Endodermal cell (in vitro differentiated cells): ENCODE results near the gene RBKS. TPM values are rescaled to one million over a fixed set of nuclear protein-coding genes. Genes with fewer than 3 reads are reported as not detected.

Experiments used
- DNase-seq: peaks from one replicate; pipeline ENCODE4 v3.0.0-alpha.2; 2017
- H3K27ac ChIP-seq: 2 replicates; pipeline ENCODE4 v1.5.1; 2013; ENCODE audit warnings: mild to moderate bottlenecking, low read depth, low read length, moderate library complexity
- H3K27me3 ChIP-seq: 2 replicates; pipeline ENCODE4 v1.6.1; 2013; ENCODE audit warnings: mild to moderate bottlenecking, low read length, moderate library complexity; ENCODE audit not compliant: insufficient read depth, control insufficient read depth, poor library complexity, severe bottlenecking
- H3K36me3 ChIP-seq: 2 replicates; pipeline ENCODE4 v1.7.0; 2013; ENCODE audit warnings: mild to moderate bottlenecking, low read length, moderate library complexity; ENCODE audit not compliant: control insufficient read depth, insufficient read depth
- H3K4me1 ChIP-seq: one replicate; pipeline ENCODE4 v1.7.0; 2013; ENCODE audit warnings: low read length; ENCODE audit not compliant: control insufficient read depth, insufficient read depth
- H3K4me3 ChIP-seq: 2 replicates; pipeline ENCODE4 v1.5.1; 2013; ENCODE audit warnings: mild to moderate bottlenecking, low read length, moderate library complexity
- H3K9ac ChIP-seq: 2 replicates; pipeline ENCODE4 v1.6.1; 2013; ENCODE audit warnings: mild to moderate bottlenecking, low read length, moderate library complexity; ENCODE audit not compliant: poor library complexity, severe bottlenecking; ENCODE audit errors: extremely low read depth
- H3K9me3 ChIP-seq: 2 replicates; pipeline ENCODE4 v1.6.1; 2013; ENCODE audit warnings: mild to moderate bottlenecking, low read length, moderate library complexity; ENCODE audit not compliant: control insufficient read depth
- H3K27ac Mint-ChIP-seq: 2 replicates; pipeline ENCODE4 v1.8.0; 2020; ENCODE audit warnings: mixed read lengths
- H3K27me3 Mint-ChIP-seq: 2 replicates; pipeline ENCODE4 v1.8.0; 2021; ENCODE audit warnings: mild to moderate bottlenecking, mixed read lengths; ENCODE audit not compliant: insufficient read depth
- H3K36me3 Mint-ChIP-seq: 2 replicates; pipeline ENCODE4 v1.8.0; 2020; ENCODE audit warnings: low read depth, mixed read lengths
- H3K4me1 Mint-ChIP-seq: 2 replicates; pipeline ENCODE4 v1.8.0; 2020; ENCODE audit warnings: mixed read lengths
- H3K4me3 Mint-ChIP-seq: 2 replicates; pipeline ENCODE4 v1.8.0; 2020; ENCODE audit warnings: mild to moderate bottlenecking, moderate library complexity, mixed read lengths
- H3K9me3 Mint-ChIP-seq: 2 replicates; pipeline ENCODE4 v1.8.0; 2020; ENCODE audit warnings: mild to moderate bottlenecking, mixed read lengths
- WGBS, 2 experiments: methylation state at CpG; one replicate each; pipeline versions ENCODE4 v1.1.5 to v1.1.7; 2013; ENCODE audit warnings: missing lambda C conversion rate in 2 of 2, mixed read lengths in 1 of 2; ENCODE audit not compliant: insufficient coverage in 1 of 2, insufficient read length in 1 of 2; 5-methylcytosine and 5-hydroxymethylcytosine counted together
- long read RNA-seq, 4 experiments: library from polyadenylated mRNA in 2 of 4; library from RNA in 1 of 4; library from capped mRNA in 1 of 4; stranded (forward) in 3 of 4; unstranded in 1 of 4; transcript quantifications; one replicate each; pipeline ENCODE4 v2.0.0, GENCODE V29; 2020 to 2021; ENCODE audit warnings: inconsistent platforms in 1 of 4
- polyA plus RNA-seq, 2 experiments: library from polyadenylated mRNA; stranded (reverse); fragments of 50-300 nt; gene quantifications; one replicate each; pipeline ENCODE4 v1.2.3, GENCODE V29; 2013
- total RNA-seq, 2 donors: library from RNA; stranded (reverse); fragmentation: NEBNext Ultra II Directional in 1 of 2; extraction: Animal tissue kit (Norgen Biotek cat#: 25700) in 1 of 2; gene quantifications; 2 replicates in 1 of 2; 3 replicates in 1 of 2; pipeline ENCODE4 v1.2.1, GENCODE V29; 2021
- TF ChIP-seq, protein P1 (sequence below): fragments of 200-600 bp; sonication (generic); conservative IDR thresholded peaks from 2 replicates; pipeline ENCODE4 v1.5.0; 2021; ENCODE audit warnings: antibody characterized with exemption, mild to moderate bottlenecking

The RBKS gene
- 1 to 10 TPM; 4.4 to 4.9 TPM for total RNA-seq
- polyA plus RNA-seq (2013, experiment 1 of 2) = 1.6 TPM
- polyA plus RNA-seq (2013, experiment 2 of 2) = 1.2 TPM
- long read RNA-seq, experiment 1, partial matches to known transcripts = 1 of 5 reads
- long read RNA-seq, experiment 1, other reads (novel, unspliced or antisense) = 1 of 5 reads
- long read RNA-seq, experiment 2, transcript RBKS-201 (8 exons, 1,973 nt) = major isoform, 7 of 11 reads
- long read RNA-seq, experiment 2, partial matches to known transcripts = 1 of 11 reads
- long read RNA-seq, experiment 2, other reads (novel, unspliced or antisense) = 3 of 11 reads
- long read RNA-seq, experiment 3, transcript RBKS-201 (8 exons, 1,973 nt) = major isoform, 8 of 13 reads
- long read RNA-seq, experiment 3, partial matches to known transcripts = 2 of 13 reads
- long read RNA-seq, experiment 3, other reads (novel, unspliced or antisense) = 3 of 13 reads
- long read RNA-seq, experiment 4, transcript RBKS-201 (8 exons, 1,973 nt) = major isoform, 60 of 67 reads
- long read RNA-seq, experiment 4, partial matches to known transcripts = 3 of 67 reads
- long read RNA-seq, experiment 4, other reads (novel, unspliced or antisense) = 4 of 67 reads

DNA sequence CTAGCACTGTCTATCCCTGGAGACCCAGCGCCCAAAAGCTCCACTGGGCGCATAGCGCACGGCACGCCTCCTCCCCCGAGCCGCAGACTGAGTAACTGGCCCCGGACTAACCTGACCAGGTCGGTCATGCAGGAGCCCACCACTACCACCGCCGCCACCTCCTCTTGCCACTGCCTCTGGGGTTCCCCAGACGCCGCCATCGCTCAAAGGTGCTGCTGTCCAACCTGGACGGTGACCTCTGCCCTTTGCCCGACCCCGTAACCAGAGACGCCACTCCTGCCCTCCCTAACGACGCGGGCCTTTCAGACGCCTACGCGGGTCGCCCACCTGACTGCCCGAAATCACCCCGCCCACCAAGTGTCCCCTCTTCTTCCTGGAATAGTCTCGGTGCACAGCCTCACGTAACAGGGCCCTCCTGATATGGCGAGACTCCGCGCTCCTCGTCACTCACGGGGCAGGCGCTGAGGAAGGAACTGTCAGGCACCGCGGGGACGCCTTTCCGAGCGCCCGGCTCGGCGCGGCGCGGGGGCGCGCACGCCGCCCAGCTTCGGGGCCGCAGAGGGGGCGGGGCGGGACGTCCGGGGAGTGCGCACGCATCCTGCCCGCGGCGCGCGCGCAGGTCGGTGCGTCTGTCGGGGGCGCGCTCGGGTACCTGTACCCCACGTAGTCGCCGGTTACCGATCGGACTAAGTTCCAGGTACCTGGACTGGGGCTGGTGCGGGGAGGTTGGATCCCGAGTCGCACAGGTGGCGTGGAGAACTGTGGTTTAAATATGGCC is at the start of gene RBKS, which contains the start of gene BABAM2:
TSS of gene RBKS (minus strand) at position 242 of the 778 bp plus-strand sequence. CDS start at position 200, 42 bp downstream.
TSS of gene BABAM2 (plus strand) at position 584 of the 778 bp plus-strand sequence. CDS start 3,828 bp downstream, outside the sequence.
- H3K9me3 ChIP-seq = no peaks in the 10 kb centered on the region
- TF ChIP-seq, protein P1, sequence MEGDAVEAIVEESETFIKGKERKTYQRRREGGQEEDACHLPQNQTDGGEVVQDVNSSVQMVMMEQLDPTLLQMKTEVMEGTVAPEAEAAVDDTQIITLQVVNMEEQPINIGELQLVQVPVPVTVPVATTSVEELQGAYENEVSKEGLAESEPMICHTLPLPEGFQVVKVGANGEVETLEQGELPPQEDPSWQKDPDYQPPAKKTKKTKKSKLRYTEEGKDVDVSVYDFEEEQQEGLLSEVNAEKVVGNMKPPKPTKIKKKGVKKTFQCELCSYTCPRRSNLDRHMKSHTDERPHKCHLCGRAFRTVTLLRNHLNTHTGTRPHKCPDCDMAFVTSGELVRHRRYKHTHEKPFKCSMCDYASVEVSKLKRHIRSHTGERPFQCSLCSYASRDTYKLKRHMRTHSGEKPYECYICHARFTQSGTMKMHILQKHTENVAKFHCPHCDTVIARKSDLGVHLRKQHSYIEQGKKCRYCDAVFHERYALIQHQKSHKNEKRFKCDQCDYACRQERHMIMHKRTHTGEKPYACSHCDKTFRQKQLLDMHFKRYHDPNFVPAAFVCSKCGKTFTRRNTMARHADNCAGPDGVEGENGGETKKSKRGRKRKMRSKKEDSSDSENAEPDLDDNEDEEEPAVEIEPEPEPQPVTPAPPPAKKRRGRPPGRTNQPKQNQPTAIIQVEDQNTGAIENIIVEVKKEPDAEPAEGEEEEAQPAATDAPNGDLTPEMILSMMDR = no peak
- H3K9me3 Mint-ChIP-seq = no peaks in the 10 kb centered on the region
- no peaks in the 10 kb centered on the region for H3K27me3 ChIP-seq
- H3K27ac ChIP-seq = peak within 1 kb of the TSS; percentile 76
- H3K4me3 ChIP-seq = peak within 1 kb of the TSS; percentile 94
- no peaks in the 10 kb centered on the region for H3K27me3 Mint-ChIP-seq
- peak within 1 kb of the TSS; percentile 99 for H3K27ac Mint-ChIP-seq
- H3K36me3 Mint-ChIP-seq = peaks cover 2% of the 10 kb centered on the region
- WGBS, 2 experiments = 0% methylated on average over 12 to 79 of the region's 79 CpGs
- peak within 1 kb of the TSS; percentile 98 for H3K4me3 Mint-ChIP-seq
- peaks cover 5% of the 10 kb centered on the region for H3K4me1 Mint-ChIP-seq
- no peaks in the 10 kb centered on the region for H3K4me1 ChIP-seq
- H3K36me3 ChIP-seq = no peaks in the 10 kb centered on the region
- peak; percentile 94 for DNase-seq
- peak within 1 kb of the TSS; percentile 69 for H3K9ac ChIP-seq

DNA sequence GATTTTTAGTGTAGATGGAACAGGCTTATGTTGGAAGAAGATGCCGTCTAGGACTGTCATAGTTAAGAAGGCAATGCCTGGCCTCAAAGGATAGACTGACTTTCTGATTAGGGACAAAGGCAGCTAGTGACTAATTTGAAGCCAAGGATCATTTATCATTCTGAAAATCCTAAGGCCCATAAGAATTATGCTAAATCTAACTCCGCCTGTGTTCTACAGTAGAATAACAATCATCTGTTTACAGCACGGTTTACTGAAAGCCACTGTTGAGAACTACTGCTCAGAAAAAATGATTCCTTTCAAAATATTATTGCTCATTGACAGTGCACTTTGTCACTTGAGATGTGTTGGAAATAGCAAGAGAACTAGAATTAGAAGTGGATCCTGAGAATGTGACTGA is 44.8 kb upstream of the RBKS start:
- Histone ChIP-seq H3K9ac (no peak overlapping the region), H3K27ac (no peak overlapping the region), H3K9me3 (no peaks in the 10 kb centered on the region), H3K27me3 (no peaks in the 10 kb centered on the region), H3K36me3 (peaks cover 8% of the 10 kb centered on the region), H3K4me1 (no peaks in the 10 kb centered on the region), H3K4me3 (no peak overlapping the region)
- WGBS, 2 experiments = 89 to 95% methylated on average over 3 of the region's 3 CpGs
- no peaks in the 10 kb centered on the region for H3K4me1 Mint-ChIP-seq
- TF ChIP-seq, protein P1 = no peak
- DNase-seq = no peak
- no peaks in the 10 kb centered on the region for H3K27me3 Mint-ChIP-seq
- no peaks in the 10 kb centered on the region for H3K36me3 Mint-ChIP-seq
- H3K9me3 Mint-ChIP-seq = no peaks in the 10 kb centered on the region
- no peak overlapping the region for H3K27ac Mint-ChIP-seq
- H3K4me3 Mint-ChIP-seq = no peak overlapping the region

DNA sequence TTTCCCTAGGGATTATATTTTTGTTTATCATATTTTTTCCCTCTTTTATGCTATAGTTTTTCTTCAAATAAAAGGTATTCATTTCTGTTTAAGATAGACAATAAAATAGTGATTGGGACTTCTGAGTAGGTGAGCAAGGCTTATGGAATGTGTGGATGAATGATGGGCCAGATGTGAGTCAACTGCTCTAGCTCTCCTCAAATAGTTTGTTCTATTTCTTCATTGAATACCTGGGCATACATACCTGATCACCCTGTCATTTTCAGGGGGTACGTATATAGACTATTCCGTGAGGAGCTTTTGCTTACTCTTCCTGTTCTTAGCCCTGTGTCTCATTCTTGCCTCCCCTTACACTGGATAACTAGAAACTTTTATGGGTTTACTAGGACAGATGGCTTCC is 42.2 kb upstream of the RBKS start:
- Mint-ChIP-seq H3K36me3 (no peaks in the 10 kb centered on the region), H3K4me1 (no peaks in the 10 kb centered on the region), H3K27me3 (no peaks in the 10 kb centered on the region), H3K27ac (no peak overlapping the region), H3K4me3 (no peak overlapping the region), H3K9me3 (no peaks in the 10 kb centered on the region)
- Histone ChIP-seq H3K9ac (no peak overlapping the region), H3K36me3 (peaks cover 10% of the 10 kb centered on the region), H3K27me3 (no peaks in the 10 kb centered on the region), H3K4me1 (no peaks in the 10 kb centered on the region), H3K27ac (no peak overlapping the region), H3K9me3 (no peaks in the 10 kb centered on the region), H3K4me3 (no peak overlapping the region)
- WGBS, 2 experiments = 95 to 100% methylated on average over 2 of the region's 2 CpGs
- DNase-seq = no peak
- TF ChIP-seq, protein P1 = no peak
